Measurements from ENCODE around the gene POLR2E.

DNA sequence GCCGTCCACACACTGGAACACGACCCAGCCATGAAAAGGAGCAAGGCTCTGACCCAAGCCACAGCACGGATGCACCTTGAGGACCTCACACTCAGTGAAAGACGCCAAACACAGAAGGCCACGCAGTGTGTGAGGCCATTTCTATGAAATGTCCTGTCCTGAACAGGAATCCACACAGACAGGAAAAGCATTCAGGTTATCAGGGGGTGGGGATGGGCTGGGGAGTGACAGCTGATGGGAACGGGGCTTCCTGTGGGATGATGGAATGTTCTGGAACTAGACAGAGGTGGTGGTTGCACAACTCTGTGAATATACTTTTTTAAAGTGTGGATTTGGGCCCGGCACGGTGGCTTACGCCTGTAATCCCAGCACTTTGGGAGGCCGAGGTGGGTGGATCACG, 39.3 kb upstream of the POLR2E start:
- TF ChIP-seq, protein P1, sequence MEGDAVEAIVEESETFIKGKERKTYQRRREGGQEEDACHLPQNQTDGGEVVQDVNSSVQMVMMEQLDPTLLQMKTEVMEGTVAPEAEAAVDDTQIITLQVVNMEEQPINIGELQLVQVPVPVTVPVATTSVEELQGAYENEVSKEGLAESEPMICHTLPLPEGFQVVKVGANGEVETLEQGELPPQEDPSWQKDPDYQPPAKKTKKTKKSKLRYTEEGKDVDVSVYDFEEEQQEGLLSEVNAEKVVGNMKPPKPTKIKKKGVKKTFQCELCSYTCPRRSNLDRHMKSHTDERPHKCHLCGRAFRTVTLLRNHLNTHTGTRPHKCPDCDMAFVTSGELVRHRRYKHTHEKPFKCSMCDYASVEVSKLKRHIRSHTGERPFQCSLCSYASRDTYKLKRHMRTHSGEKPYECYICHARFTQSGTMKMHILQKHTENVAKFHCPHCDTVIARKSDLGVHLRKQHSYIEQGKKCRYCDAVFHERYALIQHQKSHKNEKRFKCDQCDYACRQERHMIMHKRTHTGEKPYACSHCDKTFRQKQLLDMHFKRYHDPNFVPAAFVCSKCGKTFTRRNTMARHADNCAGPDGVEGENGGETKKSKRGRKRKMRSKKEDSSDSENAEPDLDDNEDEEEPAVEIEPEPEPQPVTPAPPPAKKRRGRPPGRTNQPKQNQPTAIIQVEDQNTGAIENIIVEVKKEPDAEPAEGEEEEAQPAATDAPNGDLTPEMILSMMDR (IDR thresholded peaks at IDR 0.05): no peak
- no peak for TF ChIP-seq POLR2A (IDR thresholded peaks at IDR 0.05)

Measured in body of pancreas (tissue), 4 donors.